ENCODE results near the gene EEIG2.

DNA sequence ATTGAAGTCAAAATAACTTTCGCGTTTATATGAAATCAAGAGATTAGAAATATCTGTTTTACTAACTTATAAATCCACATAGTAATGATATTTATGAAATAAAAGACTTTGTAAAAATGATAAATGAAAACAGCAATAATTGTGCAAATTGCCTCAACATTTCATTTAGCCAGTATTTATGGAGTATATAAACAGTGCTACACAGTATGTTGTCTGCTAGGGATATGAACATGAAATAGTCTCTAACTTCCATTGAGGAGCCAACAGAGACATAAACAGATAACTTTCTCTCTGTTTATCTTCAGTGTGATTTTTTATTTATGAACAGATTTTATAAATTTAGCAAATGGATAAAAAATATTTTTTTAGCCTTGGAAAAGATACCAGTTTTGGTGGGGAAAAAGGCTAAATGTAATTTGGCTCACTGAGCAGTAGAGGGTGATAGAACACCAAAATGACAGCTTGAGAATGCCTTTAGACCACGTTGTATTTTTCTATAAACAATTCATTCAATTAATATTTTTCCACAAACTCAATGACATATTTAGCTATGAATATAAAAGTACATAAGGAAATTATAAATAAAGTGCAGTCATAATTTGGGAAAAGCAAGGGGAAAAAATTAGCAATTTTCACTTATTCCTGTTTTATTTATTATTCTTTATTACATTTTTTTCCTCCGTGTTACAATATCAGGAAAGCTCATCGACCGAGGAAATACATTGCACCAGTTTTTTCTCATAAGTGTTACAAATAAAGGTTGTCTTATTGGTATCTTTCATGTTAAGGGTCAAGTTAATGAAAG lies 47.5 kb upstream of the EEIG2 start:
- no peak for TF ChIP-seq CREB1 (IDR thresholded peaks at IDR 0.05; ENCODE audit: low read depth)
- TF ChIP-seq, protein P1, sequence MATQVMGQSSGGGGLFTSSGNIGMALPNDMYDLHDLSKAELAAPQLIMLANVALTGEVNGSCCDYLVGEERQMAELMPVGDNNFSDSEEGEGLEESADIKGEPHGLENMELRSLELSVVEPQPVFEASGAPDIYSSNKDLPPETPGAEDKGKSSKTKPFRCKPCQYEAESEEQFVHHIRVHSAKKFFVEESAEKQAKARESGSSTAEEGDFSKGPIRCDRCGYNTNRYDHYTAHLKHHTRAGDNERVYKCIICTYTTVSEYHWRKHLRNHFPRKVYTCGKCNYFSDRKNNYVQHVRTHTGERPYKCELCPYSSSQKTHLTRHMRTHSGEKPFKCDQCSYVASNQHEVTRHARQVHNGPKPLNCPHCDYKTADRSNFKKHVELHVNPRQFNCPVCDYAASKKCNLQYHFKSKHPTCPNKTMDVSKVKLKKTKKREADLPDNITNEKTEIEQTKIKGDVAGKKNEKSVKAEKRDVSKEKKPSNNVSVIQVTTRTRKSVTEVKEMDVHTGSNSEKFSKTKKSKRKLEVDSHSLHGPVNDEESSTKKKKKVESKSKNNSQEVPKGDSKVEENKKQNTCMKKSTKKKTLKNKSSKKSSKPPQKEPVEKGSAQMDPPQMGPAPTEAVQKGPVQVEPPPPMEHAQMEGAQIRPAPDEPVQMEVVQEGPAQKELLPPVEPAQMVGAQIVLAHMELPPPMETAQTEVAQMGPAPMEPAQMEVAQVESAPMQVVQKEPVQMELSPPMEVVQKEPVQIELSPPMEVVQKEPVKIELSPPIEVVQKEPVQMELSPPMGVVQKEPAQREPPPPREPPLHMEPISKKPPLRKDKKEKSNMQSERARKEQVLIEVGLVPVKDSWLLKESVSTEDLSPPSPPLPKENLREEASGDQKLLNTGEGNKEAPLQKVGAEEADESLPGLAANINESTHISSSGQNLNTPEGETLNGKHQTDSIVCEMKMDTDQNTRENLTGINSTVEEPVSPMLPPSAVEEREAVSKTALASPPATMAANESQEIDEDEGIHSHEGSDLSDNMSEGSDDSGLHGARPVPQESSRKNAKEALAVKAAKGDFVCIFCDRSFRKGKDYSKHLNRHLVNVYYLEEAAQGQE (IDR thresholded peaks at IDR 0.05; ENCODE audit: low read depth), result no peak
- no peak for TF ChIP-seq TEAD4 (IDR thresholded peaks at IDR 0.05)
- TF ChIP-seq TAF1 (IDR thresholded peaks at IDR 0.05; ENCODE audit: low read depth), result no peak
- TF ChIP-seq, protein P2, sequence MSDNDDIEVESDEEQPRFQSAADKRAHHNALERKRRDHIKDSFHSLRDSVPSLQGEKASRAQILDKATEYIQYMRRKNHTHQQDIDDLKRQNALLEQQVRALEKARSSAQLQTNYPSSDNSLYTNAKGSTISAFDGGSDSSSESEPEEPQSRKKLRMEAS (IDR thresholded peaks at IDR 0.05), result no peak
- TF ChIP-seq ZBTB7A (IDR thresholded peaks at IDR 0.05; ENCODE audit: low read depth), result no peak
- TF ChIP-seq EP300 (IDR thresholded peaks at IDR 0.05; ENCODE audit: borderline replicate concordance), result no peak
- TF ChIP-seq EGR1 (IDR thresholded peaks at IDR 0.05), result no peak
- TF ChIP-seq CEBPB (IDR thresholded peaks at IDR 0.05), result no peak
- TF ChIP-seq, protein P3, sequence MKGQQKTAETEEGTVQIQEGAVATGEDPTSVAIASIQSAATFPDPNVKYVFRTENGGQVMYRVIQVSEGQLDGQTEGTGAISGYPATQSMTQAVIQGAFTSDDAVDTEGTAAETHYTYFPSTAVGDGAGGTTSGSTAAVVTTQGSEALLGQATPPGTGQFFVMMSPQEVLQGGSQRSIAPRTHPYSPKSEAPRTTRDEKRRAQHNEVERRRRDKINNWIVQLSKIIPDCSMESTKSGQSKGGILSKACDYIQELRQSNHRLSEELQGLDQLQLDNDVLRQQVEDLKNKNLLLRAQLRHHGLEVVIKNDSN (IDR thresholded peaks at IDR 0.05), result no peak
- no peak for TF ChIP-seq FOXM1 (IDR thresholded peaks at IDR 0.05; ENCODE audit: borderline replicate concordance, low read depth)
- TF ChIP-seq YY1 (IDR thresholded peaks at IDR 0.05; ENCODE audit: low read depth), result no peak
- no peak for TF ChIP-seq TCF12 (IDR thresholded peaks at IDR 0.05; ENCODE audit: low read depth)
